BE2C (cell line): ENCODE results near the gene ABCB8.

ENCODE experiments used
- DNase-seq: peaks from one replicate; pipeline ENCODE4 v3.0.0-alpha.2; 2020
- H3K27me3 ChIP-seq: fragments of 250-450 bp; sonication (Bioruptor Pico); 2 replicates; pipeline ENCODE4 v1.5.1; 2020; ENCODE audit warnings: mild to moderate bottlenecking
- H3K36me3 ChIP-seq: fragments of 250-450 bp; sonication (Bioruptor Pico); 2 replicates; pipeline ENCODE4 v1.5.1; 2020; ENCODE audit warnings: mild to moderate bottlenecking
- H3K4me1 ChIP-seq: fragments of 250-450 bp; sonication (Bioruptor Pico); 2 replicates; pipeline ENCODE4 v1.5.1; 2020
- H3K4me3 ChIP-seq: 2 replicates; pipeline ENCODE4 v1.5.1; 2011; ENCODE audit warnings: low read depth, low read length
- H3K9me3 ChIP-seq: fragments of 250-450 bp; sonication (Bioruptor Pico); 2 replicates; pipeline ENCODE4 v1.5.1; 2020
- CTCF ChIP-seq: IDR thresholded peaks from 2 replicates; pipeline ENCODE4 v1.5.1; 2012; ENCODE audit warnings: mild to moderate bottlenecking, low read depth, low read length

Gene ABCB8

DNA sequence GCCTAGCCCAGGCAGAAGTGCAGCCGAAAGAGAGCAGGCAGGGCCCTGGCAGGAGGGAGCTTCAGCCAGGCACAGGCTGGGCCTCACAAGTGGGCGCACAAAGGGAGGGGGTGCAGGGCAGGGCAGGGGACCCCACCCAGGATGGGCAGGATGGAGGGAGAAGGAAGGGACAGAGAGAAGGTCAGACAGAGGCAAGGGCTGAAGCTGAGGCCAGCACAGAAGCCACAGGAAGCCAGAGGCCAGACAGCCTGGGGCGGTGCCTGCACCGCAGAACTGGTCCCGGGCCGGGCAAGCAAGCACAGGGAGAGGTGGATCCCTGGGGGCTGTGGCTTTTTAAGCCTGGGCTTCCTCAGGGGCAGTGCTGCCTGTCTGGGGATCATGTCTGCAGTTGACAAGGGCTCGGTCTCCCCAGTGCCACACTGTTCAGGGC, 20.8 kb upstream of the ABCB8 start:
- H3K4me3 ChIP-seq: no peak overlapping the region
- peak; percentile 63 for DNase-seq
- TF ChIP-seq CTCF: no peak
- H3K4me1 ChIP-seq: peaks cover 11% of the 10 kb centered on the region
- no peaks in the 10 kb centered on the region for H3K9me3 ChIP-seq
- H3K27me3 ChIP-seq: no peaks in the 10 kb centered on the region
- no peaks in the 10 kb centered on the region for H3K36me3 ChIP-seq

DNA sequence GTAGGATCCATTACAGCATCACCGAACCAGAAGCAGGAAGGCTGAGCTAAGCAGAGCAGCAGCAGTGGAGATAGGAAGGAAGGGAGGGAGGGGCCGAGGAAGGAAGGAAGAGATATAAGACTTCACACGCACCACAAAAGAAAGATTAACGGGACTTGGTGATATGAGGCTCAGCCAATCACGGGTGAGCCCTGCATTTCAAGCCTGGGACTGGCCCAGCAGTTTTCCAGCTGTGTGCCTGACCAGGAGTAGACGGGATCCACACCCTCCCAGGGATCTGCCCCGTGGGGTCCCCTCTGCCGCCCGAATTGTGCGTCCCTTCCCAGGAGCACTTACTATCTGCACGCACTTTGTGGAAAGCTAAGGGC, 20.1 kb upstream of the ABCB8 start:
- peaks cover 11% of the 10 kb centered on the region for H3K4me1 ChIP-seq
- no peak for TF ChIP-seq CTCF
- no peak for DNase-seq
- H3K27me3 ChIP-seq: no peaks in the 10 kb centered on the region
- no peaks in the 10 kb centered on the region for H3K36me3 ChIP-seq
- H3K4me3 ChIP-seq: no peak overlapping the region
- H3K9me3 ChIP-seq: no peaks in the 10 kb centered on the region

DNA sequence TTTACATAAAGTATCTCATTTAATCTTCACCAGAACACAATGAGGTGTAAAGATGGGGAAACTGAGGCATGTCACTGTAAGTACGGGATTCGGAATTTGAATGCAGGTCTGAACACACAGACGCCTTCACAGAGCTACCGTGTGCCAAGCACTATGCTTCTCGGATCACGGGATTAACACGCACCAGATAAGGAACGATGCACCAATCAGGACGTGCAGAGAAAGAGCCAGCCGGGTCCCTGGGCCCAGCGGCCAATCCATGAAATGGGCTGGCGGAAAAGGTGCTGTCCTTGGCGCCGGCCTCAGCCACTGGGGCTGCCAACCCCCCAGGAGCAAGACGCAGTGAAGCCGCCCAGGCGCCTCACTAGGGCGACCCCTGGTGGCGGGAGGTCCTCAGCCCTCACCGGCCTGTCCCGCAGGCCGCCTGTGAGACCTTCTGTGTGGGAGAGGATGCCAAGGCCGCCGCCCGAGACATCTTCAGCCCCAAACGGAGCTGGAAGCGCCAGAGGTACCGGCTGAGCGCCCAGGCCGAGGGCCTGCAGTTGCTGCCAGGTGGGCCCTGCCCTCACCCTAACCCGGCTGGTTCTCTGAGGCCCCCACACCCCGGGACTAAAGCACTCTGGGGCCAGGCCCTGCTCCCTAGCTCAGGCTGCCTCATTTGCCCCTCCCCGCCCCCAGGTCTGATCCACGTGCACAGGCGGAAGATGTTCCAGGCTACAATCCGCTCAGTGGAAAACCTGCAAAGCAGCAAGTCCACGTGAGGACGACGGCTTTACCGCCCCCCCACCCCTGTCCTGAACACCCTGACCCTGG, 19.5 kb upstream of the ABCB8 start:
- DNase-seq: peak; percentile 49
- H3K36me3 ChIP-seq: no peaks in the 10 kb centered on the region
- no peak overlapping the region for H3K4me3 ChIP-seq
- H3K4me1 ChIP-seq: peaks cover 11% of the 10 kb centered on the region
- no peaks in the 10 kb centered on the region for H3K9me3 ChIP-seq
- TF ChIP-seq CTCF: peak; percentile 36
- H3K27me3 ChIP-seq: no peaks in the 10 kb centered on the region

- peaks cover 14% of the 10 kb centered on the region for H3K4me1 ChIP-seq
- H3K4me3 ChIP-seq: no peak overlapping the region
- no peak for DNase-seq
- no peaks in the 10 kb centered on the region for H3K36me3 ChIP-seq
- TF ChIP-seq CTCF: no peak
- no peaks in the 10 kb centered on the region for H3K9me3 ChIP-seq
- no peaks in the 10 kb centered on the region for H3K27me3 ChIP-seq
Observed at GRCh38 chr7:151009327-151010036, 18.8 kb upstream of the ABCB8 start.

GRCh38 chr7:151010037-151010306, 18.3 kb upstream of the ABCB8 start:
- Histone ChIP-seq H3K36me3 (no peaks in the 10 kb centered on the region), H3K9me3 (no peaks in the 10 kb centered on the region), H3K4me1 (peaks cover 14% of the 10 kb centered on the region), H3K4me3 (no peak overlapping the region), H3K27me3 (no peaks in the 10 kb centered on the region)
- DNase-seq: no peak
- TF ChIP-seq CTCF: no peak
